NOMO-1 treated with DMSO at 0.1 percent for 48 hours (cell line): ENCODE data around the gene MYRIP.

ENCODE experiments used
- DNase-seq: peaks from one replicate; lab custom pipeline; 2025; ENCODE audit not compliant: unreplicated experiment; lab: John Stamatoyannopoulos, UW

MYRIP gene

DNA sequence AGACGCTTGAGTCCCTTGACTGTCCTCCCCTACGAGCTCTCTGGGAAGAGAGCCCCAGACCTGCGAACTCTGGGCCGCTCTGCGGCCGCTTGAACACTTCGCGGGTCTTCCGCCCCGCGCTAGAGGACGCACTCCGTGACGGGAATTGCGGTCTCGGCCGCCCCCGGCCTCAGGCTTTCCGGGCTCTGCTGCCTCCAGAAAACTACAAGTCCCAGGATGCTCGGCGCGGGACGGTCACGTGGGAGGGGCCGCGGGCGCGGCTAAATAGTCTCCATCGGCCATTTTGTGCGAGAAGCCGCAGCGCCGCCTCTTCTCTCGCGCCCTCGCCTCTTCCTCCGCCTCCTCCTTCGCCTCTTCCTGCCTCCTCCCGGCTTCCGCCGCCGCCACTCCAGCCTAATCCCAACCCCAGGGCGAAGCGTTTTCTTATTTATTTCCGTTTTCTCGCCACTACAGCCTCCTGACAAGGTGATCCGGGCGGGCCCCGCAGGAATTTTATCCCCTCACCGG, 500.1 kb downstream of the MYRIP start, which contains the start of gene EIF1B:
Gene EIF1B, plus strand, starts transcription at position 290 of the 507 bp plus-strand sequence. CDS start 235 bp downstream, outside the sequence.
- peak; percentile 93 for DNase-seq
